ENCODE results near the gene POU3F2. TPM values are rescaled to one million over a fixed set of nuclear protein-coding genes. Genes with fewer than 3 reads are reported as not detected.
A peak's percentile ranks its signal among the peaks of the same experiment; 100 is the strongest.

POU3F2 gene
- total and polyA plus RNA-seq, 9 of the 15 experiments (the other 6 are each of a cell fraction or from before 2014, with no cell fraction given), result 0.08 to 0.46 (median 0.36) TPM

DNA sequence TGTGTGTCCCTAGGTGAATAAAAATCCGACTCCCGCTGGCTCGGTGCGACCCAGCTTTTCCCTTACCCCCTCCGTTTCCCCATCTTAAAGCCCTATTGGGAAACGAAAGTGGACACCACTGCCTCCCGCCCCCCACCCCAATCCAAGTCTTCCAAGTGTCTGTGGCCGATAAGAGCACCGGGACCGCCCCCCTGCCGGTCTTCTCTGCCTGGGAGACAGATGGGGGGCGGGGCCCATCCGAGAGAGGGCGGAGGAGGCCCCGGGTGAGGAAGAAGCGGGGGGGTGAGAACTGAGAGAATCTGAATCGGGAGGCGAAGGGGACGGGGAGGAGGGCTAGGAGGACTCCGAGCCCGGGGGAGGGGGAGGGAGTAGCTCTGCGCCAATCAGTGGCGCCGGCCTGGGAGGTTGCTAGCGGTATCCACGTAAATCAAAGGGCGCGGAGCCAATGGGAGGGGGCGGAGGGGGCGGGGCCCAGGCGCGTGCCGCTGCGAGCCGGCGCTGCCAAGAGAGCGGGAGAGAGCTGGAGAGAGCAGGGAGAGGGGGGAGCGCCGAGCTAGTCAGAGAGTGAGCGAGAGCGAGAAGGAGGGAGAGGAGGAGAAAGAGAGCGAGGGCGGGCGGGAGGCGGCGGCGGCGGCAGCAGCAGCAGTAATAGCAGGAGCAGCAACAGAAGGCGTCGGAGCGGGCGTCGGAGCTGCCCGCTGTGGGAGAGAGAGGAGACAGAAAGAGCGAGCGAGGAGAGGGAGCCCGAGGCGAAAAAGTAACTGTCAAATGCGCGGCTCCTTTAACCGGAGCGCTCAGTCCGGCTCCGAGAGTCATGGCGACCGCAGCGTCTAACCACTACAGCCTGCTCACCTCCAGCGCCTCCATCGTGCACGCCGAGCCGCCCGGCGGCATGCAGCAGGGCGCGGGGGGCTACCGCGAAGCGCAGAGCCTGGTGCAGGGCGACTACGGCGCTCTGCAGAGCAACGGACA lies at the start of gene POU3F2 (continued):
- peak in 1 of 3 experiments; percentile 74 for TF ChIP-seq YY1 (IDR thresholded peaks at IDR 0.05; ENCODE audit: borderline replicate concordance in 1 of 3, control insufficient read depth in 1 of 3, extremely low read depth in 1 of 3, insufficient read depth in 3 of 3, insufficient read length in 1 of 3, insufficient replicate concordance in 2 of 3, low read depth in 1 of 3, low read length in 2 of 3)
- no peak for TF ChIP-seq TSC22D4 (tag; IDR thresholded peaks at IDR 0.05)
- no peak for TF ChIP-seq U2AF2 (optimal IDR thresholded peaks at IDR 0.05; ENCODE audit: low read depth, low read length)
- TF ChIP-seq, protein P1, sequence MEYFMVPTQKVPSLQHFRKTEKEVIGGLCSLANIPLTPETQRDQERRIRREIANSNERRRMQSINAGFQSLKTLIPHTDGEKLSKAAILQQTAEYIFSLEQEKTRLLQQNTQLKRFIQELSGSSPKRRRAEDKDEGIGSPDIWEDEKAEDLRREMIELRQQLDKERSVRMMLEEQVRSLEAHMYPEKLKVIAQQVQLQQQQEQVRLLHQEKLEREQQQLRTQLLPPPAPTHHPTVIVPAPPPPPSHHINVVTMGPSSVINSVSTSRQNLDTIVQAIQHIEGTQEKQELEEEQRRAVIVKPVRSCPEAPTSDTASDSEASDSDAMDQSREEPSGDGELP (CRISPR knock-in tag; IDR thresholded peaks at IDR 0.05; ENCODE audit: borderline replicate concordance), result peak; percentile 14; the same call in 1 of the 2 replicates
- no peak for TF ChIP-seq ESRRA (IDR thresholded peaks at IDR 0.05; ENCODE audit: borderline replicate concordance, low read depth)
- TF ChIP-seq TCF7 (IDR thresholded peaks at IDR 0.05; ENCODE audit: borderline replicate concordance), result no peak
- TF ChIP-seq EP300 (IDR thresholded peaks at IDR 0.05; ENCODE audit: low read length), result peak; percentile 61; the same call in 1 of the 2 replicates
- peak; percentile 43; the same call in 1 of the 2 replicates for TF ChIP-seq L3MBTL2 (IDR thresholded peaks at IDR 0.05)
- no peak for TF ChIP-seq HDAC3 (IDR thresholded peaks at IDR 0.05; ENCODE audit: borderline replicate concordance, partially characterized antibody)
- peak; percentile 39; the same call in 1 of the 2 replicates for TF ChIP-seq FOXJ2 (tag; IDR thresholded peaks at IDR 0.05)
- no peak for TF ChIP-seq HDAC8 (tag; IDR thresholded peaks at IDR 0.05)
- TF ChIP-seq CBFA2T2 (conservative IDR thresholded peaks at IDR 0.05), result peak; percentile 69
- peak; percentile 83 for TF ChIP-seq CBFA2T3 (IDR thresholded peaks at IDR 0.05)
- peak; percentile 69; the same call in 1 of the 2 replicates for TF ChIP-seq HLTF (IDR thresholded peaks at IDR 0.05)
- TF ChIP-seq ZNF699 (CRISPR knock-in tag; IDR thresholded peaks at IDR 0.05; ENCODE audit: insufficient replicate concordance), result no peak
- TF ChIP-seq KDM1A (IDR thresholded peaks at IDR 0.05), result peak in 1 of 2 experiments; percentile 71; a peak in 2 of 4 replicates
- TF ChIP-seq NFRKB (IDR thresholded peaks at IDR 0.05; ENCODE audit: low read depth), result no peak
- peak; percentile 50; the same call in 1 of the 2 replicates for TF ChIP-seq SAFB (IDR thresholded peaks at IDR 0.05; ENCODE audit: borderline replicate concordance, low read depth, low read length)
- TF ChIP-seq ZFP1 (CRISPR knock-in tag; IDR thresholded peaks at IDR 0.05), result no peak
- TF ChIP-seq ZNF134 (CRISPR knock-in tag; conservative IDR thresholded peaks at IDR 0.05), result no peak
- peak; percentile 38; the same call in 1 of the 2 replicates for TF ChIP-seq RNF2 (IDR thresholded peaks at IDR 0.05)
